ENCODE results near the gene STT3A. TPM values are rescaled to one million over a fixed set of nuclear protein-coding genes. Genes with fewer than 3 reads are reported as not detected.

The STT3A gene
- total RNA-seq, 1 experiment from 2014 or later = 87.2 TPM

DNA sequence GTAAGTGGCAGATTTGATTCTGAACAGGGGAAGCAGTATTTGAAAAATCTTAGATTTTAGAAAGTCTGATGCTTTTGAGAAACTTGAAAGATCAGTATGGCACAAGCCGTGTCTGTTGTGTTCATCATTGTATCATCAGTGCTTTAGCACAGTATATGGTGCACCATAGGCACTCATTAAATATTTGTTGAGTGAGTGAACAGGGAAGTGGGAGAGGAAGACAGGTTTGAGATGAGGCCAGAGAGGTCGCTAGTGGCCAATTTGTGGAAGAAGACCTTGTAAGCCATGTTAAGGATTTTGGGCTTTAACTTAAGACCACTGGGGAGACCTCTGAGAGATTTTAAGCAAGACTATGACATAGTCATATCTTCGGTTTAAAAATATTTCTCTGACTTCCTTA, 45.2 kb downstream of the STT3A start:
- in situ Hi-C loops (cut with HindIII; ENCODE audit: low sequenced_read_pairs) = no loop called here
- no peak for DNase-seq (ENCODE audit: low spot score)

DNA sequence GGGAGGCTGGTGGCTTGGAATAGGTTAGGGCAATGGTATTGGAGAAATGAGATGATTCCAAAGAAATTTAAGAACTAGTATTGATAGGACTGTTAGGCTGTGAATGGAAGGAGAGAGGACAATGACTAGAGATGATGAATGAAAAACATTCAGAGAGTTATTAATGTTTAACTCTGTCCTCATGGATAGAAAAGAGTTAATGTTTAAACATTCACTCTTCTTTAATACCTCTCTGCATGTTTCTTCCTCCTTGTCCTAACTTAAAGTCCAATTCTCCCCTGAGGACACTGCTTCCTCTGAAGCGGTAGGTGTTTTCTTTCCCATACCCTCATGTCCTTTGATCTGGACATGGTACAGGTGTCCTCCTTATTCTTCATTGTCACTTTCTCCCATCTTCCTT, 45.7 kb downstream of the STT3A start:
- DNase-seq (ENCODE audit: low spot score) = no peak
- in situ Hi-C loops (cut with HindIII; ENCODE audit: low sequenced_read_pairs) = no loop called here

DNA sequence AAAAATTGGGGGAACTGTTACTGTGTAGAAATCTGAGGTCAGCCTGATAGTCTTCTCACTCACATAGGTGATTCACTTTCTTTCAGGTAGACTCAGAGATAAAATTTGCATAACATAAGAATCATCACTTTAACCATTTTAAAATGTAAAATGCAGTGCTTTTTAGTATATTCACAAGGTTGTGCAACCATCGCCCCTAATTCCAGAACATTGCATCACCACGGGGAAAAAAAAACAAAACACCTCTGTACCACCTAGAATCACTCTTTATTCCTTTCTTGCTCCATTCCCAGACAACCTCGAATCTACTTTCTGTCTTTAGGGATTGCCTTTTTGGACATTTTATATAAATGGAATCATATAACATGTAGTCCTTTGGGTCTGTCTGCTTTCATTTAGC, 53.2 kb downstream of the STT3A start:
- DNase-seq (ENCODE audit: low spot score) = no peak
- in situ Hi-C loops (cut with HindIII; ENCODE audit: low sequenced_read_pairs) = no loop called here

DNA sequence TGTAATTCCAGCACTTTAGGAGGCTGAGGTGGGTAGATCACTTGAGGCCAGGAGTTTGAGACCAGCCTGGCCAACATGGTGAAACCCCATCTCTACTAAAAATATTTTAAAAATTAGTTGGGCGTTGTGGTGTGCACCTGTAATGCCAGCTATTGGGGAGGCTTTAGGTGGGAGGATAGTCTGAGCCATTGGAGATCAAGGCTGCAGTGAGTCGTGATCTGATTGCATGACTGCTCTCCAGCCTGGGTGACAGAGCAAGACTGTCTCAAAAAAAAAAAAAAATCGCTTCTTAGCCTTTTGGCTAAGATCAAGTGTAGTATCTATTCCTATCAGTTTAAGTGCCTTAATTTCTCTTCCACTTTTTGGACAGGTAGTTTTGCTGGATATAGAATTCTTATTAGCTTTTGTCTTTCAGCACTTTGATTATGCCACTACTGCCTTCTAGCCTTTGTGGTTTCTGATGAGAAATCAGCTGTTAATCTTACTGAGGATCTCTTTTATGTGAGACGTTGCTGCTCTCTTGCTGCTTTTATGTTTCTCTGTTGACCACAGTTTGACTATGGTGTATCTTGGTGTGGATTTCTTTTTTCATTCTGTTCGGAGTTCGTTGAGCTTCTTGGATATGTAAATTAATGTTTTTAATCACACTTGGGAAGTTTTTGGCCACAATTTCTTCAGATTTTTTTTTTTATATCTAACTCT, 57.0 kb downstream of the STT3A start:
- DNase-seq (ENCODE audit: low spot score) = no peak
- in situ Hi-C loops (cut with HindIII; ENCODE audit: low sequenced_read_pairs) = no loop called here

DNA sequence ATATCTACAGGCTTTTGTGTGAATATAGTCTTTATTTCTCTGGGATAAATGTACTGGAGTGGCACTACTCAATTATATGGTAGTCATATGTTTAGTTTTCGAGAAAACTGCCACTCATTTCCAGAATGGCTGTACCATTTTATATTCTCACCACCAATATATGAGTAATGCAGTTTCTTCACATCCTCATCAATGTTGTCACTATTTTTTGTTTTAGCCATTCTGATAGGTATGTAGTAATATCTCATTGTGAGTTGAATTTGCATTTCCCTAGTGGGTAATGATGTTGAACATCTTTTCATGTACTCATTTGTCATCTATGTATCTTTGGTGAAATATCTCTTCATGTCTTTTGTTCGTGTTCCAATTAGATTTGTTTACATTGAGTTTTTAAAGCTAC, 70.0 kb downstream of the STT3A start:
- no peak for DNase-seq (ENCODE audit: low spot score)
- in situ Hi-C loops (cut with HindIII; ENCODE audit: low sequenced_read_pairs) = no loop called here

DNA sequence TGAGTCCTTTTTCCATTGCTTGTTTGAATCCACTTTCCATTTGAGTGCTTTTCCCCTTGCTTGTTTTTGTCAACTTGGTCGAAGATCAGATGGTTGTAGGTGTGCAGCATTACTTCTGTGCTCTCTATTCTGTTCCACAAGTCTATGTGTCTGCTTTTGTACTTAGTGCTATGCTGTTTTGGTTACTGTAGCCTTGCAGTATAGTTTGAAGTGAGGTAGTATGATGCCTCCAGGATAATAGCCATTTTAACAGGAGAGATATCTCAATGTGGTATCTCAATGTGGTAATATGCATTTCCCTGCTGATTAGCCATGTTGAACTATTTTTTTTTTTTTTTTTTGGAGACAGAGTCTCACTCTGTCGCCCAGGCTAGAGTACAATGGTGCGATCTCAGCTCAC, 71.3 kb downstream of the STT3A start:
- in situ Hi-C loops (cut with HindIII; ENCODE audit: low sequenced_read_pairs) = no loop called here
- no peak for DNase-seq (ENCODE audit: low spot score)

DNA sequence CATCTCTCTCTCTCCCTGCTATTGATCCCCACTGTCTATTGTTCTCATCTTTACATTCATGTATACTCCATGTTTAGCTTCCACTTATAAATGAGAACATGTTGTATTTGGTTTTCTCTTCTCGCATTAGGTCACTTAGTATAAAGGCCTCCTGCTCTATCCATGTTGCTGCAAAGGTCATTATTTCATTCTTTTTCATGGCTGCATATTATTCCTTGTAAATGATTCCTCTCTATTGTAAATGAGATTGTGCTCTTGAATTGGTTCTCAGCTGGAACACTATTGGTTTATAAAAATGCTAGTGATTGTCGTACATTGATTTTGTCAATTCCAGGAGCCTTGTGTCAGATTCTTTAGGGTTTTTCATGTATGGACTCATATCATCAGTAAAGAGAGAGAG, 74.5 kb downstream of the STT3A start:
- no peak for DNase-seq (ENCODE audit: low spot score)
- in situ Hi-C loops (cut with HindIII; ENCODE audit: low sequenced_read_pairs) = no loop called here

DNA sequence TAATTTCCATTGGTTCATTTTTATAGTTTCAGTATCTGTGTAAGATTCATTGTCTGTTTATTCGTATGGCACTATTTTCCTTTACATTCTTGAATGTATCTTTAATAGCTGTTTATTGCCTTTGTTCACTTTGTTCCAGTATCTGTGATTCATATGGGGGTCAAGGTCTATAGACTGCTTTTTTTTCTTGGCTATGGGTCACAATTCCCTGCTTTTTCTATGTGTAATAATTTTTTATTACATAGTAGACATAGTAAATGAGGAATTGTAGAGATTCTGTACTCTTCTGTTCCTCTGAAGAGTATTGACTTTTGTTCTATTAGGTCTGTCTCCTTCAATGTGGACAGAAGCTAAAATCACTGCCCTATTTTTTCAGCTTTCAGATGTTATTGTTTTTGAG, 77.5 kb downstream of the STT3A start:
- in situ Hi-C loops (cut with HindIII; ENCODE audit: low sequenced_read_pairs) = no loop called here
- no peak for DNase-seq (ENCODE audit: low spot score)

DNA sequence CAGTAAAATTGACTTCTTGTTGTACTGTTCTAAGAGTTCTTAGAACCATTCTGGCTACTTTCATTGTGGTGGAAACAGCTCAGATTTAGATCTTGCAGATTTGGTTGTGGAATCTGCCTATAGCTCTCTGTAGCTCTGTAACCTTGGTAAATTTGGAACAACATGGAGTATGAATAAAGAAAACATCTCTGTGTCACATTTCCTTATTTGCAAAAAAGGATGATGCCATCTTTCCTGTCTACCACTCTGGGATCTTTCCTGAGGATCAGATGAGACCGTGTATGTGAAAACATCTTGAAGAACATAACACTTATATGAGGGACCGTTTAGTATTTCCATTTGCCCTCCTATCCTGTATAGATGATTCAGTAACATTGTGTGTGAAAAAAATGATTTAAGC, 78.9 kb downstream of the STT3A start:
- DNase-seq (ENCODE audit: low spot score) = no peak
- in situ Hi-C loops (cut with HindIII; ENCODE audit: low sequenced_read_pairs) = no loop called here

Other genes starting within 250 kb of the STT3A start
- gene FEZ1, start 96.6 kb upstream of the STT3A start, total RNA-seq (2014; rRNA removed; shearing (Covaris generic)) = 7.1 and 12.4 TPM in 2 replicates
- 49.4 and 50.5 TPM in 2 replicates for gene EI24, start 23.4 kb upstream of the STT3A start, total RNA-seq (2014; rRNA removed; shearing (Covaris generic))
- gene CHEK1, start 32.3 kb downstream of the STT3A start, total RNA-seq (2014; rRNA removed; shearing (Covaris generic)) = 42.5 and 65.3 TPM in 2 replicates
- gene ACRV1, start 88.0 kb downstream of the STT3A start, total RNA-seq (2014; rRNA removed; shearing (Covaris generic)) = not detected in 2 replicates
- gene PATE1, start 153.4 kb downstream of the STT3A start, total RNA-seq (2014; rRNA removed; shearing (Covaris generic)) = not detected in 2 replicates
- gene PATE2, start 186.0 kb downstream of the STT3A start, total RNA-seq (2014; rRNA removed; shearing (Covaris generic)) = not detected in 2 replicates
- not detected in 2 replicates for gene PATE3, start 195.3 kb downstream of the STT3A start, total RNA-seq (2014; rRNA removed; shearing (Covaris generic))
- gene PATE4, start 240.5 kb downstream of the STT3A start, total RNA-seq (2014; rRNA removed; shearing (Covaris generic)) = not detected in 2 replicates